Measurements from ENCODE around the gene PRKCA.
A peak's percentile ranks its signal among the peaks of the same experiment; 100 is the strongest.

The PRKCA gene

DNA sequence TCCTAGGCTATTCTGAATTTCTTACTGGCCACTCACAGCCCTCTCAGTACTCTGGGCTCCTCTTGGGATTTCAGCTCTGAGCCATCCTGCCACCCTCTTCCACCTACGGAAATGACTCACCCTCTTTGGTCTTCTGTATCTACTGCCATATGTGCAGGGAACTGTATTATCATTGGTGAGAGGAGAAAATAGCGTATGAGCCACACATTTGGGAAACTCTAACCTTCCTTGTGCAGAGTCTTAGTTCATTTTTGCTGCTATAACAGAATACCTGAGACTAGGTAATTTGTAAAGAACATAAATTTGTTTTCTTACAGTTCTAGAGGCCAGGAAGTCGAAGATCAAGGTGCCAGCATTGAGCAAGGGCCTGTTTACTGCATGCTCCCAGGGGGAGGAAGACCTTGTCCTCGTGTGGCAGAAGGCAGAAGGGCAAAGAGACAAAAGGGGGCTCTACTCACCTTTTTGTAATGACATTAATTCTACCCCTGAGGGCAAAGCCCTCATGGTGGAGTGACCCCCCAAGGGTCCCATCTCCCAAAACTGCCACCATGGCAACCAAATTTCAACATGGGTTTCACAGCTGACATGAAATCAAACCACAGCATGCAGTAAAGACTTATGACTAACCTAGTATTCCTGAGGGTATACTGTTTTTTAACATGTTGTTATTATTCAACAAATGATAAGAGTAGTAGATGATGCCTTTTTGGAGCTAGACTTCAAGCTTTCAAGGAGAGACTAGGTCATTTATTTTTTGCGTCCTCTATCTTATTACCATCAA lies 191.8 kb downstream of the PRKCA start:
- peak; percentile 34 for DNase-seq

DNA sequence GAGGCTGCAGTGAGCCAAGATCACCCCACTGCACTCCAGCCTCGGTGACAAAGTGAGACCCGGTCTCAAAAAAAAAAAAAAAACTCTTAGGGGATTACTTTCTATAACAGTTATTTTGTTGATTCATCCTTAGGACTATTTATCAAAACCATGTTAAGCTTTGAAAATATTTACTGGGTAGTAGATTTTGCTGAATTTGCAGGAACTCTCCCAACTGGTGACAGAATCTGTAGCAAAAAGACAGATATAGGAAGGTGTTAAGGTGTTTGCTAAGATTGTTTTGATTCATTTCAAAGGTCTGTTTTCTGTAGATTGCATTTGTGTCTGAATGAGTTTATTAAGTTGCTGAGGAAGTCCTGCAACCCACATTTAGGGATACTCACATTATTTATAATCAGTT lies 192.6 kb downstream of the PRKCA start:
- no peak for DNase-seq

DNA sequence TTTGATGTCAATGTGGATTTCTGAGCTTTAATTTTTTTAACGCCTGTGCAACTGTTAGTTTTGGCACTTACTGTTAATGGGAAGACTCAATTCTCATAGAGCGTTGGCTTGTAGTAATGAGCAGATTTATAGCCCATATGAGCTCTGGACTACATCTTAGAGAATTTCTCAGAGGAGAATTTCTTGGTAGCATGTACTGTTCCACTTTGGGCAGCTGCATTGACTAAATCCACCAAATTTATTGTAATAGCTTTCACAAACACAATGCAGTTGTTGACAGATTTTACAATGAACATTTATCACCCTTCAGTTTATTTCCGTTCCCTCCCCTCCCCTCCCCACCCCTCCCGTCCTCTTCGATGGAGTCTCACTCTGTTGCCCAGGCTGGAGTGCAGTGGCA lies 193.9 kb downstream of the PRKCA start:
- DNase-seq, result no peak

DNA sequence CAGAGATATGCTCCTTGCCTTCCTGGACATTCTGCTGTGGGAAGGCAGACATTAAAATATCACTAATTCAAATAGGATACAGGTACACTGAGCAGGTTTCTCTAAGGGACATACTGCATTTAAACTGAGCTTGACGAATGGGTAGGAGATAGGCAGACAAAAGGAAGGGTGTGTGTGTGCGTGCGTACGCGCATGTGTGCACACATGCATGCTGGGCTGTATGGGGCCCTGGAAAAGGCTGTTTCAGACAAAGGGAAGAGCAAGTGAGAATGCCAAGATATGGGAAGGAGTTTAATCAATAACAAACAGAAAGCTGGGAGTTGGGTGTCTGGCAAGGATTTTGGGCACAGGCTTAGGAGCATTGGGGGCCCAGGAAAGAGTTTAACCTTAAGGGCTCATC lies 196.2 kb downstream of the PRKCA start:
- no peak for DNase-seq

DNA sequence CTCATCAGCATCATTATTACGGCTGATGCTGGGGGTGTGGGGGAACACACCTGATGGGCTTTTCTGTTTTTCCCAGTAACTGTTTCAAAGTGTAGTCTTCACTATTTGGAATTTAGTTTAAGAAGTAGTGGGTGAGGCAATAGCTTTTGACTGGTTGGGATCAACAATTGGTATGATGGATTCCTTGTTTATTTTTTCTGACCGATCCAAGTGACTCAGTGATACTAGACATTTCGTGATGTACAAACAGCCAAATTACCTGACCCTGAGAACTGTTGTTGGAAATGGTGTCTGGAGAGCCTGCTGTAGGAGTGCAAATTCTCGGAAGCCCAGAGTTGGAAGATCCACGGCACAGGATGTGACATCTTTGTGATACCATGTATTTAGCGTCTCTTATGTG lies 204.2 kb downstream of the PRKCA start:
- DNase-seq, result no peak

DNA sequence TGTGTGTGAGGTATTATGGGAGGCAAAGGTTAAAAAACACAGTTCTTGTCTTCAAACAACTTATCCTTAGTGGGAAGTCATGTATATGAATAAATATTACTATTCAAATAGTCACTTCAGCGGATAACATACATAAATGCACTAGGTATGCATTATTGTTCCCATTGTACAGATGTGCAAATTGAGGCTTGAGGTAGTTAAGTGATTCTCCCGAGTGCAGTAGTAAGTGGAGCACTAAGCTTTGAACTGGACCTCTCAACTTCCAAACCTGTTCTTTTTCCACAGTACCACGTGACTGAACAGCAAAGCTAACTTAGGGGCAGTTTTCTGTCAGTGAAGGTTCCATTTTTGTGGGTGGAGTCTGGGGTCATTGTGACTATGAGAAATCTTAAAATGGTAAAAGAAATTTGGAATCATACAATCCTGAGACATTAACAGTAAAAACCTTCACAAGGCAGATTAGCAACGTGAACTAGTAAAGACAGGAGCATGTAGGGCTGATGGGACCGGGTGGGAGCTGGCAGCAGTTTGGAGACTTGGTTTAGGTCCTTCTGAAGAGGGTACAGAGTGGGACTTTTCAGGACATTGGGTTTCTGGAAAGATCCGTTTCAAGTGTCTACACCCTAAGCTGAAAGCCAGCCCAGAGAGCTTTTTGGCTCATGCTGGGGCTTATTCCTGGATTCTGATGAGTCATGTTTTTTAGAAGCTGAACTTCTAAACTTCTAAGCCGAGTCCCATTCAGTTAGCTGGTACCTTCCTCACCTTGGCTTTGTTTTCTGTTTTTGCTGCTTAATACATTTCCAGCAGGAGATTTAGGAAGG lies 204.9 kb downstream of the PRKCA start:
- no peak for DNase-seq

DNA sequence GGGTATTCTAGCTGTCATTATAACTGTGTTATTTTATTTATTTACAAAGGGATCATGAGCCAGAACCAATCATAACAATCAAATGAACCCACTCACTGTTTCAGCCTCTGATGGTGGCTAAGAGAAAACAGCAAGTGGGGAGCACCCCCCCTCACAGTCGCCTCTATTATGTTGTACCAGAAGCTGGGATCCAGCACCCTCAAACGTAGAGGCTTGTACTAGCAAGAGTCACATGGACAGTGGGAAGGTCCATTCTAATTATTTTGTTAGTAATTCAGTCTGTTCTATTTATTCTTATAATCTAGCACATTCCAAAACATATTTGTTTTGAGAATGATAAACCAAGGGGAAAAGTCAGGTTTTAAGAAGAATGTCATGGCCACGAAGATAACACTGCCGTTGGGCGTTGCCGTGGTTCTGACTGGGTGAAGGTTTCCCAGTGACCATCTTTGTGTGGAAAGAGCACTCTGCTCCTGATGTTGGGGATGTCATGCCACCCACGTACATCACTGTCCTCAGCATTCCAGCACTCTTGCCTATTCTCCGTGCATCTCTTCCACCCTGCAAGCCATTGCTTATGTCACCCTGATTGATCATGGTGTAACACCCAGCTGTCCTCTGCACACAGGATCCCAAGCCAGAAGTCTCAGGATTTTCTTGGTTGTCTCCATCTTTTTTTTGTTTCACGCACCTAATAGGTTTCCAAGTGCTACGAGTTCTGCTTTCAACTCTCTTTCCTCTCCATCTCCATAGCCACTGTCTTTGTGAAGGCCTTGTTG lies 205.8 kb downstream of the PRKCA start:
- DNase-seq, result no peak

DNA sequence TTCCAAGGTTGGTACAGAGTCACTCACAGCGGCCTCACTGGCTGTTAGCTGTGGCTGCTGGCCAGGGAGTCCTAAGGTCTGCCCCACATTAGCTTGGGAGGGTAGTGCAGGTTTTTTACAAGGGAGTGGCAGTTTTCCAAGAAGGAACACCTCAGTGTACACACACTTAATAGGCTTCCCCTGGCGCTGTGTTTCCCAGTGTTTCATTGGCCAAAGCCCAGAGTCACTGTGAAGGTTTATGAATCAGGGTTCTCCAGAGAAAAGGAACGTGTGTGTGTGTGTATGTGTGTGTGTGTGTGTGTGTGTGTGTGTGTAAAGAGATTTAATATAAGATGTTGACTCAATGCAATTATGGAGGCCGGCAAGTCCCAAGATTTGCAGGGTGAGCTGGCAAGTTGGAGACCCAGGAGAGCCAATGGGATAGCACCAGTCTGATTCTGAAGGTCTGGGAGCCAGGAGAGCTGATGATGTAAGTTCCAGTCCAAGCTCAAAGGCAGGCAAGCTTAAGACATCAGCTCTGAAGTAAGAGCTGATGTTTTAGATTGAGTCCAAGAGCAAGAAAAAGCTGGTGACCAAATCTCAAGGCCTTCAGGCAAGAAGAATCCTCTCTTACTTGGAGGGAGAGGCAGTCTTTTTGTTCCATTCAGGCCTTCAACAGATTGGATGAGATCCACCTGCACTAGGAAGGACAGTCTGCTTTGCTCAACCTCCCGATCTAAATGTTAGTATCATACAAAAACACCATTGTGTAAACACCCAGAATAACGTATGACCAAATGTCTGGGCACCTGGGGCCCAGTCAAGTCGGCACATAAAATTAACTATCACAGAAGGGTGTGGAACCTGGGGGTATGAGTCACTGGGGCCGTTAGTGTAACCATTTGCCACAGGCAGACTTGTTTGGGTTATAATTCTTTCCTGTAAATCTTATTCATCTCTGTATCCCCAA lies 206.8 kb downstream of the PRKCA start:
- DNase-seq, result peak; percentile 76

DNA sequence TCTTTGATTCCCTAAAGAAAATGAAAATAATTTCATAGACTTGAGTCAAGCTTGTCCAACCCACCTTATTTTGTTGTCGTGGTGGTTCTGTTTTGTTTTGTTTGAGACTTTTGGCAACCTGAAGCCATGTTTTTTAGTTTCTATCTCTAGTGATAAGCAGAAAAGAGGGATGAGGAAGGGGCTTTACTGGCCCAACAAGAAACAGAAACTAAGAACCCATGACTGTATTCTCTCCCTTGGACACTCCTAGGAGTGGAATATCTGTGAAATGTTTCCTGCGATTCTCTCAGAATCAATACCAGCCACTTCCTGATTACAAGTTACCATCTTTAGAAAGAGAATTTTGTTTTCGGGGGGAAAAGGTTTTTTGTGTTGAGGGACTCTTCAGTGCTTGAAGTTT lies 207.5 kb downstream of the PRKCA start:
- no peak for DNase-seq

DNA sequence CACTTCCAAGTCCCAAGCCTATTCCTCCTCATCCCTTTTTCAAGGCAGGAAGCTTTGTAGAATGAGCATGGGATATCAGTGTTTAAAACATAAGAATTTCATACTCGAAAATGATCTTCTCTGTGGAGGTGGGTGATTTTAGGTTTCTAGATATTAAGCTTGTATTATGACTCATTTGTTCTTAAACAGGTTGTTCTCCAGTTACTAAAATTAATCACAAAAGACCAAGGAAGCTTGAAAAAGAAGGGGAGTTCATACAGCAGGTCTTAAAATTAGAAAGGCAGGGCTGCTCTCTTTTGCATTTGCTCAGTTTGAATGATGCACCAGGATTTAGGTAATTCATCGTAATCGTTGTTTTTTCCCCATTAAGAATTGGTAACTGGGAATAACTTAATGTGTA lies 208.7 kb downstream of the PRKCA start:
- no peak for DNase-seq

DNA sequence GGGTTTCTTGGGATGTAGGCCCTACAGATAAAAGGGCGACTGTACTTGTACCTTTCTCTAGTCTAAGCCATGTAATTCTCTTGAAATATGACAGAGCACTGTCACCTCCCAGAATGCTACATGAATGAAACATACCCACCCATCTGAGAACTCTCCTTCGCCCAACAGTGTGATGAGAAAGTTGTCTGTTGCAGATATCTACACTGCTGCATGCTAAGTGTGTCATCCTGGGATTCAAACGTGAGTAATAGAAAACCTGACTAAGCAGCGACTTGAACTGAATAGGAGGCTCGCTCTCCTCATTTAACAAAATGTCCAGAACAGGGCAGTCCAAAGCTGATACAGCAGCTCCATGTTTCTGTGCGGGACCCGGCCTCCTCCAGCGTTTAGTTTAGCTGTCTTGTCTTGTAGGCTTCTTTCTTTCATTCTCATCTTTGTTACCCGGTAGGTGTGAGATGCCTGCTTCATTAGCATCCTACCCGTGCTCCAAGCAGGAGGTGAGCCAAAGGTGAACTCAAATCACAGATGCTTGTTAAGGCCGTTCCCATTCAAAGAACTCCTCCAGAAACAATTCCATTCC lies 211.9 kb downstream of the PRKCA start:
- DNase-seq, result peak; percentile 59

DNA sequence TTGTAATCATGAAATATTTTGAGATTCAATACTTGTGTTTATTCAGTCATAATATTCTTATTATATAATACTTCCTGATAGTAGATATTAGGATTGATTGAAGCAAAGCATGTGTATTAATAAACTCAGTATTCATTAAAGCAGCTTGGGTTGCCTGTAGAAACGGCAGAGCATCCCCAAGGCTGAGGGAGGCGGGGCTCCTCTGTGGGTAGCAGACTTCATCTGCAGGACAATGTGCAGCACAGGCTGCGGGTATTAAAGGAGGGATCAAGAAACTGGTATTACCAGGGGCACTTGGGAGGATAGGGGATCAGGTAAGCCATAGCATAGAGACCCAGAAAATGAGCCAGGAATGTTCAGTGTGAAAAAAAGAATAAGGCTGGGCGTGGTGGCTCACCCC lies 213.6 kb downstream of the PRKCA start:
- no peak for DNase-seq

DNA sequence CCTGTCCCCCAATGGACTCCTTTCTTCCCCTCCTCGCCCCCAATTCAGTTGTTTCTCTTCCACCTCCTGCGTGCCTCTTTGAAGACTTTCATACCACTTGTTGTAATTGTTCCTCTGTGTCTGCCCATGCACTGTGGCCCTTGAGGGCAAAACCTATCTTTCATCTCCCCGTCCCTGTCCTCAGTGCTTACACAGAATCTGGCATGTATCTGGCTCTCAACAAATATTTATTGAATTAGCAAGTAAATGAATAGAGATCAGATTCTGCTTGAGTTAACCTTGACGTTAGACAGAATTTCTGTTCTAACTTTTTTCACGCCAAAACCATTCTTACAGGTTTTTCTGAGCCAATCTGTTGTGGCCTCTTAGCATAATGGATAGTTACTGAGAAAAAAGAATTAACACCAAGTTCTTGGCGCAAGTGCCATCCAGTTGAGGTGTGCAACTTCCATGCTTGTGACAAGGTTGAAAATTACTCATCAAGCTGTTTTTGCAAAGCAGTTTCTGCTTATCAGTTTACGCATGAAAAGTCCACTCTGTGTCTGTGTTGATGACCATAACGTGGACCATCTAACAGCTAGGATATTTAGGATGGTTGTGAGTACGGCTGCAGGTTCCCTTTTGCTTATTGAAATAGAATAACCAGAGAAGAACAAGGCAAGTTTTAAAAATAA lies 215.1 kb downstream of the PRKCA start:
- no peak for DNase-seq

DNA sequence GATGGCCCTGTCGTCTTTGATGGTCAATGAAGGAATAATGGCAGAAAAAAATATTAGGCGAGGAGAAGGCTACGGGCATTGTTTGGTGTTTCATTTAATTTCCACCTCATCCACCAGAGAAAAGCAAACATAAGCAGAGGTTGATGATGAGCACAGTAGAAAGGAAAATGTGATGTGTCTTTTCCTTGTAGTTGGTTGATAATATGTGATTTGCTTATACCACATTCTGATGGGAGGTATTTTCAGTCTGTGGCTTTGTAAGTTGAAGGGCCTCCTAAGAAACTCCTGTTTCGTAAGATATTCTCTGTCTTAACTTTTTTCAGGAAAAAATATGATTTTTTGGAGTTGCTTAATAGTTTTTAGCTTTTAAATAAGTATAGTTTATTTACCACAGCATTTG lies 215.7 kb downstream of the PRKCA start:
- DNase-seq, result no peak

DNA sequence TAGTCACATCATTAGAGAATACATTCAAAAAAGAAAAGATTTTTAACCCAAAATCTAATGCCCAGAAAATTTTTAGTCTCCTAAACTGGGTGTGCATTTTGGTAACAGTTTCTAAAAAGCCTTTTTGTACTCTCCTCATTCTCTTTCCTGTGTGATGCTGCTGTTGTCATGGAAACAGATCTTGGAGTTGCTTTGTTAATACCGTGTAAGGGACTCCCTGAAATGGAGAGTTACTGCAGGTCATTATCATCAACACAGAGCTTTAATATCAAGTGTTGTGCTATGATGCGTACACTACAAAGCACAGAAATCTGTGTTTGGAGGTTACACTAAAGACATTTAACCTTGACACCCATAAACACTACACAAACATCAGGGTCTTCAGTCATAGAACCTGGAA lies 216.3 kb downstream of the PRKCA start:
- no peak for DNase-seq

DNA sequence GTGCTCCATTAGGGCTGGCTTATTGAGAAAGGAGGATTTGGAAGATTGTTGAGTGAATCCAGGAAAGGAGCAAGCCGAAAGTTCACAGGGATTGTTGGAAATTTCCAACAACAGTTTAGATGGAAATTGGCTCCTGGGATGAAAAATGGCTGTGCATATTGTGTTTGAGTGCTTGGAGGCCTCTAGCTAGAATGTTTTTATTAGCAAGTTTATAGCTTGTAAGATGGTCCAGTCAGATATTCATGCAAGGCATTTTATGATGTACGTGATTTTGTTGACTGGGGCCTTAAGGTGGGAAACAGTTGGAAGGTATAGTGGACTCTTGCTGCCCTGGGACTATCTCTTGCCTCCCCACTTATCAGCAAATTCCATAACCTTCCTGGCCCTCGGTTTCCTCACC lies 216.7 kb downstream of the PRKCA start:
- DNase-seq, result no peak

DNA sequence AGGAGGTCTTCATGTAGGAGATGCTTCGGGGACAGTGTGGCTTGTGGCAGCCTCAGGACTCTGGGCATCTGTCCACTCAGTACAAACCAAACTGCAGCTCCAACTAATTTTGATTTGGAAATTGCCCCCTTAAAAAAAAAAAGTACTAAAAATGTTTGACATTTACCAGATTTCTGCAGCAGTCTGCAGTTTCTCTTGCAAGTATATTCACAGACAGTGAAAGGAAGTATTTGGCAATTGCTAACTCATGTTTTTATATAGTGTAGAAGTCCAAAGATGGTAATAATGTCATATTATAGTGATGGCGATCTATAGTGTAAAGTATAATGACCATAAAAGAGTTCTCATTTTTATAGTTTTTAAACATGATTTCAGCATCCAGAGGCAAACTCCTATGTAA lies 218.6 kb downstream of the PRKCA start:
- no peak for DNase-seq

DNA sequence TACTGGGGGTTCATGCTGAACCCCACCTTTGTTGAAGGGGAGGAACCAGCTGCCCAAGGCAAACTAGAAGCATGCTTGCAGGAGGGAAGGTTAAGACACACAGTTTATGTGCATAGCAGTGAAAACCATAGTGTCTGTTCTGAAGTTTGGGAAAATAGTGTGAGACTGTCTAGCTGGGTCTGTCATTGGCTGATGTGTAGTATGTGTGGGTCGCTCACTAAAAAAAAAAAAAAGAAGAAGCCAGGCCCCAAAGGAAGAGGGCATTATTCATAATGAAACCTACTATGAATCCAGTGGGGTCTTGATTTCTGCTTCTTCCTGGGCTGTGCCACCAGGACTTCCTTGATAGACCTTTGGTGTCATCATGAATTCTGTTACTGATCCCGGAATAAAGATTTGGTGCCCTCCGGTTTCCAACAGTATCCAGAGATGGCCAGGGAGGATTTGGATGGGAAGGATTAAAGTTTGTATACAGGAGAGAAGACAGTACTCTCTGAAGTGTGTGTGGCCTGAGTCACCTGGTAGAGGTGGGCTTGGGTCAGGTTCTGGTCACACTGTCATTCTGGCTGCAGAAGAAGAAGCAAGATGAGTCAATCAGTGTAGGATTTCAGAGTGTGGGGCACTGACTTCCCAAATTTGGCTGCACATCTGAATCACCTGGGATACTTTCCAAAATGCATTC lies 220.3 kb downstream of the PRKCA start:
- no peak for DNase-seq

DNA sequence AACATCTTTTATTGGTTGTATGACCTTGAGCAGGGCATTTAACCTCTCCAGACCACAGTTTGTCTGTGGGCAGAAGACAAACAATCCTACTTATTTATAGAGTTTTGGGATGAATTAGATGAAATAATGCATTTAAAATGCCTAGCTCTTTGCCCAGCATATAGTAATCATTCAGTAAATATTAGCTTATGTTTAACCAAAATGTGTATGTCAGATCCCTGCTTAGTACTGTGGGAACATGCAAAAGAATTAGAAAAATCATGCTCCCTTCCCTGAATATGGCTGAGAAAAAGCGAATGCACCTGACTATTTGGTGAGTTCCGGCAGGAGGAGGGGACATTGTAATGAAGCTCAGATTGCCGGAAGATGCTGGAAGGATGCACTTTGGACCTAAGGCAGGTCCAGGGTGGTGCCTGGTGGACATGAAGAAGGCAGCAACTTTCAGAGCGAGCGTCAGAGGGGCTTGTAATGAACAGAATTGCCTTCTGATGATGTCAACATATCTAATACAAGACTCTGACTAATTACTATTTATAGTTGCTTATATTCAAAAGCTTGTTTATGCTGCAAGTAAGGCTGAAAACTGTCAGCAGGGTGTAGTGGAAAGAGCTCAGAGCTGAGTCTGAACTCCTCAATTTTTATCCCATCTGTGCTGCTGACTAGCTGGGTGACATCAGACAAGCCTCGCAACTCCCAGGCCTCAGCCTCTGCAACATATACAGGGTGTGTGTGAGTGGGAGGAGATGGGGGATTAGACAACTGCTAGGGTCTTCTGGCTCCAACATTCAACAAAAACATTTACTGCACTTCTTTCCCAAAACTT lies 221.2 kb downstream of the PRKCA start:
- no peak for DNase-seq

DNA sequence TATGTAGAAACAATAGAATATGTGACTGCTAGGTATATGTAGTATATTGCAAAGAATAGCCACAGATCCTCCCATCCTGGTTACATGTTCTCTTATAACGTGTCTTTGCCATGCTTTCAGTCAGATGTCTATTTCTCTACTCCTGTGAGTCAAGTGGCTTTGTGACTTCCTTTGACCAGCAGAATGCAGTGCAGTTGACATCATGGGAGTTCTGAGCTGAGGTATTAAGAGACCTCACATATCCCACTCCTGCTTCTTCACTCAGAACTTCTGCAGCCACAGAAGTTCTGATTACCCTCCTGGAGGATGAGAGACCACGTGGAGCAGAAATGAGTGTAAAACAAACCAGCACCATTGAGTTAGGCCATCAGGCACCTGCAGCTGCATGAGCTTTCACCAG lies 222.5 kb downstream of the PRKCA start:
- DNase-seq, result no peak
